Bronchial epithelial cell (primary cell): ENCODE data around the gene GNB1L. TPM values are rescaled to one million over a fixed set of nuclear protein-coding genes. Genes with fewer than 3 reads are reported as not detected.

Source experiments
- DNase-seq: peaks from one replicate; pipeline ENCODE4 v3.0.0-alpha.2; 2010; ENCODE audit warnings: low read depth
- FAIRE-seq: peaks from 2 replicates; lab custom pipeline; 2011; peaks lifted over from hg19 to GRCh38; lab: Jason Lieb, UNC
- H3K27me3 ChIP-seq: 2 replicates; pipeline ENCODE4 v1.5.1; 2011; ENCODE audit warnings: low read length; ENCODE audit not compliant: control insufficient read depth, insufficient read depth
- H3K36me3 ChIP-seq: 2 replicates; pipeline ENCODE4 v1.5.1; 2011; ENCODE audit warnings: low read length; ENCODE audit not compliant: control insufficient read depth, insufficient read depth
- H3K4me3 ChIP-seq: 2 replicates; pipeline ENCODE4 v1.5.1; 2011; ENCODE audit warnings: mild to moderate bottlenecking, low read depth, low read length, control low read depth
- total RNA-seq: library from RNA; depleted of rRNA; stranded (reverse); fragments of >200 nt; gene quantifications from 2 replicates; pipeline ENCODE4 v1.2.1, GENCODE V29; 2014
- TF ChIP-seq, protein P1 (sequence below): IDR thresholded peaks from 2 replicates; pipeline ENCODE4 v1.5.1; 2011; ENCODE audit warnings: mild to moderate bottlenecking, moderate library complexity, low read length, control low read depth, inconsistent platforms; ENCODE audit not compliant: insufficient read depth, severe bottlenecking

Gene GNB1L
- total RNA-seq, 1 donor from 2014 or later, result 7.6 TPM

DNA sequence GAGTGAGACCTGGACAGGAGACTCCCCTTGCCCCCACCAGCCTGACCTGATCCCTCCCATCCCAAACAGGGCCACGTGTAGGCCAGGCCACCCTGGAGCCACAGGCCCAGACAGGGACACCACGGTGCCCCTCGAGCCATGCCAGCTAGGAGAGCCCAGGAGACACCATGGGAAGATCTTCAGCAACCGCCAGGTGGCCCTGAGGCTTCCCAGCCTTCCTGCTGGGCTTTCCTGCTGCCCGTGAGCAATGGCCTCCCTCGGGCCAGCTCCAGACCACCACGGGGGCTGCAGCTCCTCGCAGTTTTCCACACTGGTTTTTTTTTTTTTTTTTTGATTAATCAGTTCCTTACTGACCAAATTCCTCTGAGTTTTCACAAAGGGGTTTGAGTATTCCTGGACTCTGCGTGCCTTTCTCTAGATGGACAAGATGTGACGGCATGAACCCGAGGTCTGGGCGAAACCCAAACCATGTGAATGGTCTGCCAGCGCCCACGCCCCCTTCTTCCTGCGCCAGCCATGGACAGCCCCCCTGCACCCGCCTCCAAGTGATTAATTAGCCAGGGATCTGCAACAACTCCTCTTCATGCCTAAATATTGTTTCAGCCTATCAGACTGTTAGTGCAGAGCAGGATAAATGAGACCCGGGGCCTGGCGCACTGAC, 53.2 kb downstream of the GNB1L start:
- Histone ChIP-seq H3K4me3 (no peak overlapping the region), H3K36me3 (no peaks in the 10 kb centered on the region), H3K27me3 (no peaks in the 10 kb centered on the region)
- DNase-seq (no peak), FAIRE-seq (no peak)
- TF ChIP-seq, protein P1, sequence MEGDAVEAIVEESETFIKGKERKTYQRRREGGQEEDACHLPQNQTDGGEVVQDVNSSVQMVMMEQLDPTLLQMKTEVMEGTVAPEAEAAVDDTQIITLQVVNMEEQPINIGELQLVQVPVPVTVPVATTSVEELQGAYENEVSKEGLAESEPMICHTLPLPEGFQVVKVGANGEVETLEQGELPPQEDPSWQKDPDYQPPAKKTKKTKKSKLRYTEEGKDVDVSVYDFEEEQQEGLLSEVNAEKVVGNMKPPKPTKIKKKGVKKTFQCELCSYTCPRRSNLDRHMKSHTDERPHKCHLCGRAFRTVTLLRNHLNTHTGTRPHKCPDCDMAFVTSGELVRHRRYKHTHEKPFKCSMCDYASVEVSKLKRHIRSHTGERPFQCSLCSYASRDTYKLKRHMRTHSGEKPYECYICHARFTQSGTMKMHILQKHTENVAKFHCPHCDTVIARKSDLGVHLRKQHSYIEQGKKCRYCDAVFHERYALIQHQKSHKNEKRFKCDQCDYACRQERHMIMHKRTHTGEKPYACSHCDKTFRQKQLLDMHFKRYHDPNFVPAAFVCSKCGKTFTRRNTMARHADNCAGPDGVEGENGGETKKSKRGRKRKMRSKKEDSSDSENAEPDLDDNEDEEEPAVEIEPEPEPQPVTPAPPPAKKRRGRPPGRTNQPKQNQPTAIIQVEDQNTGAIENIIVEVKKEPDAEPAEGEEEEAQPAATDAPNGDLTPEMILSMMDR, result no peak

DNA sequence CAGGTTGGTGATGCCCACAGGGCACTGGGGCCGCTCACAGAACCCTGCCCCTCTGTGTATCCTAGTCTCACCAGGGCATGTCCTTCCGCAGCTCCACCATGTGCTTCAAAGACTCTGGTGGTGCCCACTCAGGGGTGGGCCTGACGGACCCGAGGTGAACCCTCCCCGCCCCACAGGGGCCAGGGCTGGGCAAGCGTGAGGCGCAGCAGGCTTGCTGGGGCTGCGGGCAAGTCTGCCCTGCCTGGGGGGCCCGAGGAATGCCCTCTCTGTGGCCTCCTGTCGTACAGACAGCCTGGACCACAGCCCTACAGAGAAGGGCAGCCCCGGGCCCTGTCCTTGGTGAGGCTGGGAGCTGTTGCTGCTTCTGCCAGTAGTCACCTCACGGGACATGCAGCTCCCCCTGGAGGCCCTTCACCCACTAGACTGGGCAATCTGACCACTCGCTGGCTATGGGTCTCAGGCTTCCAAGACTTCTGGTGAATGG, 53.9 kb downstream of the GNB1L start:
- Histone ChIP-seq H3K4me3 (no peak overlapping the region), H3K36me3 (no peaks in the 10 kb centered on the region), H3K27me3 (no peaks in the 10 kb centered on the region)
- DNase-seq, result no peak
- no peak for FAIRE-seq
- TF ChIP-seq, protein P1, result peak; percentile 30

- TF ChIP-seq, protein P1, result no peak
- peak; percentile 60 for FAIRE-seq
- no peak overlapping the region for H3K4me3 ChIP-seq
Observed at GRCh38 chr22:19800306-19800705, 54.4 kb downstream of the GNB1L start.

DNA sequence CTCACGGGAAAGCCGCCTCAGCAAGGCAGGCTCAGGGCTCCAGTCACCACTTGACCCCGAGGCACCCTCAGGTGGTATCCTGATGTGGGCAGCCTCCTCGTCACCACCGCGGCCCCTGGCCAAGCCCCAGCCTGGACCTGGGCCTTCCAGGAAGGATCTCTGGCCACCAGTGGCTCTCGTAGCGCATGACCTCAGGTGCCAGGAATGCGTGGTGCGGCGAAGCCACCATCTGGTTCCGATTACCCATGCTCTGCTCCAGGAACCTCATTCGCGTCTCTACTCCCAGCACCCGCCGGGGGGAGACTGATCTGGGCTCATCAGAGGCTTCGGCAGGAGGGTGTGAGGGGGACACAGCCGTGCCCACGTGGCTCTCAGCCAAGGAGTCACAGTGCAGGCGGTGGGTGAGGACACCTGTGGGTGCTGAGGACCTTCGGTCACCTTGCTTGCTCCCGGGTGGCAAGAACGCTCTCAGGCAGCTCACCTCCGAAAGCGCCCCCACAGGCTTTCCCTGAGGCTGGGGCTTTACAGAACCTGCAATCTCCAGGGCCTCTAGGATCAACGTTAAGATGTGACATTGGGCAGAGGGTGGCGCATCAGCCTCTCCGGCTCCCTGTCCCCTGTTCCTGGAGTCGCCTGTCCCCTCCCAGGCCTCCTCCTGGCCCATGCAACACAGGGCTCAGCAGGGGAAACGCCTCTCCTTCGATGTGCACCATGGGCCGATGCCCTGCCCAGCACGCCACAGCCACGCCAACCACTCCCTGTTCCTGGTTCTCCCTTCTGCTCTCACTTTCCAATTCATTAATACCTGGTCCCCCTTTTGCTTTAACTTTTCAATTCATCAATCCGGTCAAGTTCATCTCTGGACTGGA, 55.1 kb downstream of the GNB1L start:
- TF ChIP-seq, protein P1, result no peak
- no peak for DNase-seq
- no peaks in the 10 kb centered on the region for H3K27me3 ChIP-seq
- FAIRE-seq, result no peak
- no peak overlapping the region for H3K4me3 ChIP-seq
- no peaks in the 10 kb centered on the region for H3K36me3 ChIP-seq

More at GRCh38 chr22:19800306-19800705, 54.4 kb downstream of the GNB1L start:
- Histone ChIP-seq H3K36me3 (no peaks in the 10 kb centered on the region), H3K27me3 (no peaks in the 10 kb centered on the region)
- DNase-seq, result no peak

GRCh38 chr22:19798891-19799293, 55.8 kb downstream of the GNB1L start:
- DNase-seq (no peak), FAIRE-seq (no peak)
- Histone ChIP-seq H3K36me3 (no peaks in the 10 kb centered on the region), H3K27me3 (no peaks in the 10 kb centered on the region), H3K4me3 (no peak overlapping the region)
- TF ChIP-seq, protein P1, result no peak
